Activated CD4-positive, alpha-beta T cell treated with anti-CD3 and anti-CD28 coated beads, Interleukin-2, amount 50 U/mL, for 16 hours (primary cell): ENCODE results near the gene ARL4C.
A peak's percentile ranks its signal among the peaks of the same experiment; 100 is the strongest.
"Not testable (repeated sequence)": the region's sequence is repeated elsewhere in the genome, so short reads cannot be mapped to it uniquely, and the experiment has no call there.

Source experiments
- DNase-seq: peaks from one replicate; pipeline ENCODE4 v3.0.0-alpha.2; 2020

Gene ARL4C

DNA sequence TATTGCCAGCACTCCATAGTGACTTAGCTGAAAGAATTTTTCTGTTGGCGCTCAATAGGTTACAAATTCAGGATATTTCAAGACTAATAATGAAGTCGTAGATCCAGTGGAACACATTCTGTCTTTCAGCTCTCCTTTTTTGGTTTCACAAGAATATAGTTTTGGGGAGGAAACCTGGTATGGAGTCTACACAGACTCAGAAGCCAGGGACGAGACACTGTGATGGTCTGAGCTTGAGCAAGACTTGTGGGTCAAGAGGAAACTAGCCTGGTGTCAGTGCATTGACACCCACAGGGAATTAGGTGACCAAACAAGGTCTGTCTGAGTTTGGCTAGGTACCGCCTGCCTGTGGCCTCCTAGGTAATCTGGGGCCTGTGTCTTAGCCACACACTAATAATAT lies 26.9 kb downstream of the ARL4C start:
- no peak for DNase-seq

- DNase-seq, result no peak
Measured at GRCh38 chr2:234469251-234469845, 27.5 kb downstream of the ARL4C start.

GRCh38 chr2:234468503-234468902 lies 28.4 kb downstream of the ARL4C start:
- no peak for DNase-seq

DNA sequence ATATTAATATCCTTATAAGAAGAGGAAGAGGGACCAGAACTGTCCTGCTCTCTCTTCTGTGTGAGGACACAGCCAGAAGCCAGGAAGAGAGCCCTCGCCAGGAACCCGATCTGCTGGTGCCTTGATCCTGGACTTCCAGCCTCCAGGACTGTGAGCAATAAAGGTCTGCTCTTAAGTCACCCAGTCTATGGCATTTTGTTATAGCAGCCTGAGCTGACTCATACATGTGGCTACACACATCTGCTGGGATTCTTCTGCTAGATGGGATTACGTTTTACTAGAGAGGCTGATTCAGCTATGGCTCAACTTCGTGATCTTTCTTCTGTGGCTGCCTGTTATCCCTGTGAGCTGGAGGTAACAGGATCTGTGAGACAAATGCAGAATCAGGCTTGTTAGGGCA lies 29.6 kb downstream of the ARL4C start:
- DNase-seq, result no peak

- DNase-seq, result no peak
Measured at GRCh38 chr2:234464291-234464645, 32.6 kb downstream of the ARL4C start.

DNA sequence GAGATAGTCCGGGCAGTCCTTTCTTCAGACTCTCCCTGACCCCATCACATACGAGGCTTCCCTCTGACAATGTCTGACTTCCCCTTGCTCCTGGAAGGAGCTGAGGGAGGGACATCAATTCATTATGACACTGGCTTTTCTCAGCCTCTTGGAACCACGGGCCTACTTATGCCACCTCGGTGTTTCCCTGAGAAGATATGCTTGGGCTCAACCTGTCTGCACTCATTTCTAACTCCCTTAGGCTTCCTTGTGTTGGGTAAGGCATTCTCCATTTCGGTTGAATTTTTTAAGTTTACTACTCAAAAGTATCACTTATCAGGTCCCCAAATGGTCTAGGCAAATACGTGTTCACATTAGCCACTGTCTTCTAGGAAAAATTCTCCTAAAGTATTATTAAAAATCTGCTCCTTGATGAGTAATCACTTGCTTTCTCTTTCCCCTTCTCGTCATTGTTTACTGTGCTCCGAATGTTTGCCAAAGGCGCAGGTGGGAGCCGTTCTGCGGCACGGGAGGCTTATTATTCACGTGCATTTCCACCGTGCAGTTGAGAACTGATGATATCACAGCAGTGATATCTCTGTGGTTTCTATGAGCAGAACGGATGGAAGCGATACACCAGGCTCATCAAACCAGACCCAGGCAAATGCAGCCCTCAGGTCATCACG lies 33.1 kb downstream of the ARL4C start:
- DNase-seq, result peak; percentile 76

- DNase-seq, result peak; percentile 23
Measured at GRCh38 chr2:234462218-234462992, 34.5 kb downstream of the ARL4C start.

DNA sequence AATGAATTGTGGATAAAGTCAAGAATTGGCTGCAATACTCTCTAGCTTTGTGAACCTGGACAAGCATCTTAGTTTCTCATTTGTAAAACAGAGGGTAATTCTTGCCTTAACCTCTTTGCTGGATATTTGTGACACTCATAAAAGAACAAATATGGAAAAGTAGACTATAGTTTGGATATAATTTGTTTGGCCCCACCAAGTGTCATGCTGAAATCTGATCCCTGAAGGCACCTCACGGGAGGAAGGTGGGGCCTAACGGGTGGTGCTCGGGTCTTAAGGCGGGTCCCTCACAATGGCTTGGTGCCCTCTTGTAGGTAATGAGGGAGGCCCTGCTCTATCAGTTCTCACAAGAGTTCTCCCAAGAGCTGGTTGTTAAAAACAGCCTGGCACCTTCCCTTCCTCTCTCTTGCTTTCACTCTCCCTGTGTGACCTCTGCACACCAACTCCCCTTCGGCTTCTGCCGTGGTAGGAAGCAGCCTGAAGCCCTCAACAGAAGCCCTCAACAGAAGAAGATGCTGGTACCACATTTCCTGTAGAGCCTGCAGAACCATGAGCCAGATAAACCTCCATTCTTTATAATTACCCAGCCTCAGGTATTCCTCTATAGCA lies 37.4 kb downstream of the ARL4C start:
- no peak for DNase-seq

DNA sequence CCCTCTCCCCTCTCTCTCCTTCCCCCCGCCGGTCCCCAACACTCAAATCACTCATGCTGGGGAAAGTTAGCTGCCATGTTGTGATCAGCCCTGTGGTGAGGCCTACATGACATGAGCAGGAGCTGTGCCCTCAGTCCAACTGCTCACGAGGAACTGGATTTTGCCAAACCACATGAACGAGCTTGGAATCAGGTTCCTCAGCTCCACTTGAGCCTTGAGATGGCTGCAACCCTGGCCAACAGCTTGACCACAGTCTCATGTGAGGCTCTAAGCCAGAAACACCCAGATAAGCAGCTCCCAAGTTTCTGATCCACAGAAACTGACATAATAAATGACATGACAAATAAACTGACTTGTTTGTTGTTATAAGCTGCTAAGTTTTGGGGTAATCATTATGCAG lies 38.4 kb downstream of the ARL4C start:
- no peak for DNase-seq

GRCh38 chr2:234457421-234457820 lies 39.5 kb downstream of the ARL4C start:
- DNase-seq, result no peak

GRCh38 chr2:234455246-234455645 lies 41.6 kb downstream of the ARL4C start:
- DNase-seq, result not testable (repeated sequence)

- DNase-seq, result no peak
Measured at GRCh38 chr2:234454433-234454832, 42.4 kb downstream of the ARL4C start.

- no peak for DNase-seq
Measured at GRCh38 chr2:234453216-234453615, 43.7 kb downstream of the ARL4C start.

GRCh38 chr2:234451852-234452625 lies 44.8 kb downstream of the ARL4C start:
- no peak for DNase-seq

DNA sequence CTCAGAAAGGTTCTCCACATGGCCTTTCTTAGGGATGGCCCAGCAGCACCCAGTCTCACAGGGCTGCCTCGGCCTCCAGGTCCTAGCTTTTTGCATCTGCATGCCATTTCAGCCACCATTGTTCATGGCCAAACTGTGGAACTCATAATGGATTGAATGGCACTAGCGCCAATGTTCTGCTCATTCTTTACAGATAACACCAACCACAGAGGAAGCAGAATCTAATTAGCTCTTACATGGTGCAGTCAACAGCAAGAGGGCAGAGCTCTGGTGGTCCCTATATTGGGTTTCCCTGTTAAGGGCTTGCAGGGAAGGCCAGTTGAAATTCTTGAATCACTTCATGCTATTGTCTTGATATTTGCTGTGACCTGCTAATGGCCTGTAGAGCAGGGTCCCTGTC lies 45.6 kb downstream of the ARL4C start:
- no peak for DNase-seq

DNA sequence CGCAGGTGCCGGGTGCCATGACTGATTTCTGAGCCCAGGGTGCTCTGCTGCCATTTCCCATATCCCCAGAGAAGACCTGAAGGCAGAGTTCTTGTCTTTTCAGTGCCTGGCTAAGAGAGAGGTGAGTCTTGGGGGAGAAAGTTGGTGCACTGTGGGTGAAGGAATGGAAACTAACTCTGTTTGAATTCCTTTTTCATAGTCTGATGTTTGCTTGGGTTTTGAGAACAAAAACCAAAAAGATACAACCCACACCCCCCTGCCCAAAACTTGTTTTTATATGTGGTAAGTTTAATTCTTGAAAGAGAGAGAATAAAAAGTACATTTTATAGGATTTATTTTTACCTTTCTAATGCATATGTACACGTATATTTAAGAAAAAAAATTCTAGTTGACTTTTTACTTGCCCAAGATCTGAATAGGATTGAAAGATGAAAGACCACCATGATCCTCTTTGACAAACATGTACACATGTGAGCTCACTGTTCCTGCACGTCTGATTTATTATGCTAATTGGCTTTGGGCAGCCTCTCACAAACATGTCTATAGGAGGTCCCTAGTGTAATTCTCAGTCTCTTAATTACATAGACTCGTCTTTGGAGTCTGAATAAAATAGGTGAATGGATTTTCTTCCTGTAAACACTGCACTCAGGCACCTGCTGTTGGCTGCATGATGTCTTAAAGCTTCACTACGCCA lies 46.3 kb downstream of the ARL4C start:
- DNase-seq, result no peak

DNA sequence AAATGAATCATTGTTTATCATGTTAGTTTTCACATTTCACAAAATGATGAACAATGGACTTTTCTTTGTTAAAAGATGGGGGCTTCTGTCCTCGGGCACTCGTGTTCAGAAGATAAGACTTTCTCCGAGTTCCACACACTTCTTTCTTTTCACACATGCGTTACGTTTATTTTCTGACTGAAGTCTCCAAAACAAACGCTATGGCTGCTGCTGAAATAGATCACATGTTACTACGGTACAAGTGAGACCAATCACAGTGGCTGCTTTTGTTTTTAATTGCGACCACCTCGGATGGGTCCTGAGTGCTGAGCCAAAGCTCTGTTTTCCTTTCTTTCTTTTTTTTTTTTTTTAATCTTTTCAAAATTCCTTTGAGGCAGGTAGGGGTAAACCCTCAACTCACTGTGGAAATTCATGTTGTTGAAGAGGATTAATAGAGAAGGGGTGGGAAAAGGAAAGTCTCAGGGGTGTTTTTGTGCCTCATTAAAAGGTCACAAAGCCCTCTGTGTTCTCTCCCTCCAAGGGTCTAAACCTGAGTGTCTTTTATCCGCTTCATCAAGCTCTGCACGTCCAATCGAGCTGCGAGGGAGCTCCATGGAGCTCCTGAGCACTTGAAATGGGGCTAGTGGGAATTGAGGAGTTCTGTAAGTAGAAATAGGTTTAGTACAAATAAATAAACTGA lies 48.2 kb downstream of the ARL4C start:
- no peak for DNase-seq

- no peak for DNase-seq
Measured at GRCh38 chr2:234447963-234448362, 48.9 kb downstream of the ARL4C start.

- DNase-seq, result no peak
Measured at GRCh38 chr2:234447189-234447588, 49.7 kb downstream of the ARL4C start.

DNA sequence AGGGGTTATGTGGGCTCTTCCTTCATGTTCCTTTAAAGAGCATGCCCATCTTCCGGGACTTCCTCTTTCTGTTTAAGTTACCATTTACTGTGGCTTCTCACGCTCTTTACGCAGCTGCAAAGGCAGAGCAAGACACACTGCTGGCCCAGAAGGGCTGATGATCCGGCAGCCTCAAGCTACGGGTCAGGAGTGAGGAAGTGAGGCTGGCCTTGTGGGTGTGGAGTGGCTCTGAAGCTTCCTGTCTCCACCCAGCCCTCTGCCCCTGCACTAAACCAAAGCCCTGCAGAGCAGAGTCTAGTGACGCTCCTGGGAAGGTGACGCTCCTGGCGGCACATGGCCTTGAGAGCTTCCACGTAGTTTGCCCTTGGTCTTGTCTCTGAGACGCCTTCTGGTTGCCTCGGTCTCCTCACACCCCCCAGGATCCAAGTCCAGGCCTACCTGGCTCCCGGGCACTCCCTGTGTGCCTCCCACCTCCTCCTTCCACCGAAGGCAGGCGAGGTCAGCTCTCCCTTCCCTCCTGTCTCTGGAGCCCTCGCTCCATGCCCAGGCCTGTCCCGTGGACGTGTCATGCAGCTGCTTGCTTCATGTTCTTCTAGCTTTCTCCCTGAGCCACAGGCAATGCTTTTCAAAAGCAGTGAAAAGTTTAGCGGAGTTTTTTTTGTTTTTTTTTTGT lies 50.3 kb downstream of the ARL4C start:
- peak; percentile 82 for DNase-seq

DNA sequence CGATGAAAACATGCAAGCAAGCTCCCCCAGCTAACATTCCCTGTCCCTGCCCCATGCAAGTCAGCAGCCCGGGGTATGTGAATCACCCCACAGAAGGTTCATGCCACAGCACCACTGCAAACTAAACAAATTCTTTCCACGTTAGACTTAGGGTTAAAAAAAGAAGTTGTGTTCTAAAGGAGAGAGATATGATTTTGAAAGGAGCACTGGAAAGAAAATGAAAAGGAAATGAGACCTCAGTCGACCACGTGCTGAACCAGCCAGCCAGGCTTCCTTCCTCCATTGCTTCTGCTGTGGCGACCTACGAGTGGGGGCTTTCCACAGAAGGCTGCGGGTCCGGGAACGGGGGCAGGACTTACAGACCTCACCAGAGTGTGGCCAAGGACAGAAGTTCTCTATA lies 52.0 kb downstream of the ARL4C start:
- peak; percentile 58 for DNase-seq
